GM12872 (cell line): ENCODE measurements around the gene TUBGCP5.

Source experiments
- TF ChIP-seq, protein P1 (sequence below): IDR thresholded peaks from 3 replicates; pipeline ENCODE4 v1.5.1; 2011; ENCODE audit warnings: low read depth, mild to moderate bottlenecking, low read length, moderate library complexity; ENCODE audit not compliant: insufficient read depth

TUBGCP5 gene

DNA sequence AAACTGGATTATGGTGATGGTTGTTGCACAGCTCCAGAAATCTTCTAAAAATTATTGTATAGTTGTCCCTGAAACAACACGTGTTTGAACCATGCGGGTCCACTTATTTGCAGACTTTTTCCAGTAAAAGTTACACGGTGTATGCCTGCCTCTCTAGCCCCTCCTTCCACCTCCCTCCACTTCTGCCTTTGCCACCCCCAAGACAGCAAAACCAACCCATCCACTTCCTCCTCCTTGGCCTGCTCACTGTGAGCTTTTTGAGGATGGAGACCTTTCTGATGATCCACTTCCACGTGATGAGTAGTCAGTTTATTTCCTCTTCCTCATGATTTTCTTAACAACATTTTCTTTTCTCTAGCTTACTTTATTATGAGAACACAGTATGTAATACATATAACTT is 64.6 kb downstream of the TUBGCP5 start:
- TF ChIP-seq, protein P1, sequence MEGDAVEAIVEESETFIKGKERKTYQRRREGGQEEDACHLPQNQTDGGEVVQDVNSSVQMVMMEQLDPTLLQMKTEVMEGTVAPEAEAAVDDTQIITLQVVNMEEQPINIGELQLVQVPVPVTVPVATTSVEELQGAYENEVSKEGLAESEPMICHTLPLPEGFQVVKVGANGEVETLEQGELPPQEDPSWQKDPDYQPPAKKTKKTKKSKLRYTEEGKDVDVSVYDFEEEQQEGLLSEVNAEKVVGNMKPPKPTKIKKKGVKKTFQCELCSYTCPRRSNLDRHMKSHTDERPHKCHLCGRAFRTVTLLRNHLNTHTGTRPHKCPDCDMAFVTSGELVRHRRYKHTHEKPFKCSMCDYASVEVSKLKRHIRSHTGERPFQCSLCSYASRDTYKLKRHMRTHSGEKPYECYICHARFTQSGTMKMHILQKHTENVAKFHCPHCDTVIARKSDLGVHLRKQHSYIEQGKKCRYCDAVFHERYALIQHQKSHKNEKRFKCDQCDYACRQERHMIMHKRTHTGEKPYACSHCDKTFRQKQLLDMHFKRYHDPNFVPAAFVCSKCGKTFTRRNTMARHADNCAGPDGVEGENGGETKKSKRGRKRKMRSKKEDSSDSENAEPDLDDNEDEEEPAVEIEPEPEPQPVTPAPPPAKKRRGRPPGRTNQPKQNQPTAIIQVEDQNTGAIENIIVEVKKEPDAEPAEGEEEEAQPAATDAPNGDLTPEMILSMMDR: no peak

DNA sequence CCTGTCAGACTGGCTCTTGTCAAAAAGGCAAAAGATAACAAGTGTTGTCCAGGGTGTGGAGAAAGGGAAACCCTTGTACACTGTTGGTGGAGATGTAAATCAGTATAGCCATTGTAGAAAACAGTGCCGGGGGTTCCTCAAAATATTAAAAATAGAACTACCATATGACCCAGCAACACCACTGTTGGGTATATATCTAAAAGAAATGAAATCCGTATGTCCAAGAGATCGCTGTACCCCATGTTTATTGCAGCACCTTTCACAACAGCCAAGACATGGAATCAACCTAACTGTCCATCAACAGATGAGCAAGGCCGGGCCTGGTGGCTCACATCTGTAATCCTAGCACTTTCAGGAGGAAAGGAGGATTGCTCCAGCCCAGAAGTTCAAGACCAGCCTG is 65.4 kb downstream of the TUBGCP5 start:
- TF ChIP-seq, protein P1: no peak

DNA sequence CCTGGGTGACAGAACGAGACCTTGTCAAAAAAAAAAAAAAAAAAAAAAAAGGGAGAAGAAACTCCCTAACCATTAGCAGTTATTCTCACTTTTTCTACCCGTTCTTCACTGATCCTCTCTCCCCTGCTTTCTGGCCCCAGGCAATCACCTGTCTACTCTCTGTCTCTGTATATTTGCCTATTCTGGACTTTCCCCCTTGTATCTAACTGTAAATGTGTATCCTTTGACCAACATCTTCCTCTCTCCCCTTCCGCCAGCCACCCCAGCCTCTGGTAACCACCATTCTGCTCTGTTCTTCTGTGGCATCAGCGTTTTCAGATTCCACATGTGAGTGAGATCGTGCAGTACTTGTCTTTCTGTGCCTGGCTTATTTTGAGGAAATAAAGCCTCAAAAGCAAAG is 66.1 kb downstream of the TUBGCP5 start:
- TF ChIP-seq, protein P1: no peak

DNA sequence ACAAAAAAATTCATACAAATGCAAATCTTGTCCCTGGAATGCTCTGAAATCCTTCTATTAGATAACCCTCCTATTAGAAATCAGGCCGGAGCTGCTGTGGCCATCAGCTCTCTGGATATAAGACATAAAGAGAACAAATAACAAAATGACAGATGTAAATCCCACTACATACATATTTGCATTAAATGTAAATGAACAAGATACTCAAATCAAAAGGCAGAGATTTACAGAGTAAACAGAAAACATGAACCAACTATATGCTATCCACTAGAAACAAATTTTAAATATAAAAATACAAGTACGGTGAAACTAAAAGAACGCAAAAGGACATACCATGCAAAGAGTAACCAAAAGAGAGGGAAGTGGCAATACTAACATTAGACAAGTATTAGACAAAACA is 69.9 kb downstream of the TUBGCP5 start:
- TF ChIP-seq, protein P1: no peak

DNA sequence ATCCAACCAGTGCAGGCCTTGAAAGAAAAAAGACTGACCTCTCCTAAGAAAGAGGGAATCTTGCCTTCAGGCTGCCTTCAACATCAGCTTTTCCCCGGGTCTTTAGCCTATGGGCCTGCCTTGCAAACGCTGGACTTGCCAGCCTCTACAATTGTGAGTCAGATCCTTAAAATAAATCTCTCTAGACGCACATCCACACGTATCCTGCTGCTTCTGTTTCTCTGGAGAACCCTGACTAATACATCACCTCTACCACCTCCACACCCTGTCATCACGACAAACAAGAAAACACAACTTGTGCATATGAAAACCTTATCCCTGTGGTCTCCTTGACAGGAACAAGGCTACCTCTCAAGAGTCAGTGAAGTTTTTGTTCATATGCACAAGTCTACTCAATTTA is 71.0 kb downstream of the TUBGCP5 start:
- TF ChIP-seq, protein P1: no peak

DNA sequence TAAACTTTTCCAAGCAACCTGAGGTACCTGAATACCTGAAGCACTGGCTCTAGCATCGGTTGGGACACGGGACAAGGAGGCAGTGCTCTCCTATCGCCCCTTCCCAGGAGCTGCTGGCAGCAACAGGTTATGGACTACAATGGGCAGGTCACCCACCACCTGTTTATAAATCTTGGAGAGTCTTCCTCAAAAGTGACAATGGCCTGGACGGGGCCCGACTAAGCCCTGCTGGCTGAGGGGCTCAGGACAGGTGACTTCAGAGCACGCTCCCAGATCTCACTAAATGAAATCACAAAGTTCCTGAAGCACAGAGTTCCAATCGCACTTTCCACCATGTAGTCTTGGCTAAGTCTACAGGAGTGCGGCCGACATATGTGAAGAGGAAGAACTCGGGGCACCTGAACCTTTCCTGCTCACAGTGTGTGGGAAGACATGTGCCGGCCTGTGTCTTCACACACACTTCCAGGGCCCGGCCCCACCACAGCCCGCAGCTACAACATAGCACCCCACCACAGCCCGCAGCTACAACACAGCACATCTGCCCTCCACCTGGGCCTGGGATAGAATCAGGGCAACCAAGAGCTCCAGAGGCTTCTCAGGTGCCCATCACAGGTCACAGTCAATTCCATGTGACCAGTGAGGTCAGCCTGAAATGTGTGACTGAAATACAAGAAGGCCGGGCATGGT is 72.1 kb downstream of the TUBGCP5 start:
- TF ChIP-seq, protein P1: no peak

DNA sequence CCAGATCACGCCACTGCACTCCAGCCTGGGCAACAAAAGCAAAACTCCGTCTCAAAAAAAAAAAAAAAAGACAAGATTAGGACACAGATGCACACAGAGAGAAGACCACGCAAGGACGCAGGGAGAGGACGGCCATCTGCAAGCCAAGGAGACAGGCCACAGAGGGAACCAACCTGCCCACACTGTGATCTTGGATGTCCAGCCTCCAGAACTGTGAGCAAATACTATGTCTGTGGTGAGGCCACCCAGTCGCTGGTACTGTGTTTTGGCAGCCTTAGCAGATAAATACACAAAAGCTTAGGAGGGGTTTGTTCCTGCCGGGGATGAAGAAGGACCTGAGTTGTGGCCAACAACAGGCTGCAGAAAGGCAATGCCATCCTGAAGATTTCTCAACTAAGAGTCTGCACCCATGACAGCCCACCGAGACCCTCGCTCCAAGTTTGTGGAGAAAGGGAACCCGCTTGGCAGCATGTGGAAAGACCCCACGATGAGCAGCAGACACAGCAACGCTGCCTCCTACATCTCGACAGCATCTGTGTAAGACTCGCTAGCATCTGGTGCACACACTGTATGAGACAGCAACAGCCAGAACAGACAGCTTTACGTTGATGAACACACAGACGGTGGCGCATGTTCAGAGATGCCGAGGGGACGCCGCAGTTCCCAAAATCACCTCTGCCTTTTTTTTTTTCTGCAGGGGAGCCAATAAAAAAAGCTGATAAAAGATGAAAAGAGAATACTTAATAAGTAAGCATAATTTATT is 72.9 kb downstream of the TUBGCP5 start:
- TF ChIP-seq, protein P1: no peak
